GM21717 (cell line): ENCODE results near the gene DYSF.

Source experiments
- ATAC-seq: cut with Tn5 transposase; IDR thresholded peaks from one replicate; pipeline ENCODE4 v1.9.1; 2021; ENCODE audit warnings: mild to moderate bottlenecking, moderate library complexity; ENCODE audit not compliant: unreplicated experiment

DYSF gene

DNA sequence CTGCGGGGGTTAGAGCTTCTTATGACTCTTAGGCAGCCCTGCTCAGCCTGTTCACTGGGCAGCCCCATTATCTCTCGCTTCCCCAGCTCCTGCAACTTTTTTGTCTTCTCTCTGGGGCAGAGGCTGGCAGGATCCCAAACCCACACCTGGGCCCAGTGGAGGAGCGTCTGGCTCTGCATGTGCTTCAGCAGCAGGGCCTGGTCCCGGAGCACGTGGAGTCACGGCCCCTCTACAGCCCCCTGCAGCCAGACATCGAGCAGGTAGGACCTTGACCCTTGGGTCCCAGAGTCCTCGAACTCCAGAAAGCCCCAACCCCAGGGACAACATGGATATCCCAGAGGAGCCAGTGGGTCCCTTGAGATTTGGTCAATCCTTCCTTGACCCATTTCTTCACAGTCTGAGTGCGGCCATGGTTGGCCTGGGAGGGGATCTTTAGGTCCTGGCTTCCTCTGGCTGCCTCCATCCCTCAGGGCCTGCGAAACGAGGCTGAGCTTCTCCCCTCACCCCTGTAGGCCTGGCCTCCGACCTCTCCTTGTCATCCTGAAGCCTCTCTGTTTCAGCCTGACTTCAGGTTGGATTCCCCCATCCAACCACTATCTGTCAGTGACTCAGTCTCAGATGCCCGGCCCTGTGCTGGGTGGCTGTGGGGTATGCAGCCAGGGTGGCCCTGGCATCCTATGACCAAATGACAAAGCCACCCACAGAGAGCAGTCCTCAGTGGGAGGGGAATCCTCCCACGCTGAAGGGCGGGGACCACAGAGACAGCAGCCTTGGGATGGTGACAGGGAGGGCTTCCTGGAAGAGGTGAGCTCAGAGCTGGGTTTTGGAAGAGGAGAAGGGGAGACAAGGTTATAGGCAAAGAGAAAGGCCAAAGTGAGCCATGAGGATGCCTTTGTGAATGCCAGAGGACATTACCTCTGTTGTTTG is 214.2 kb downstream of the DYSF start:
- ATAC-seq: no peak

DNA sequence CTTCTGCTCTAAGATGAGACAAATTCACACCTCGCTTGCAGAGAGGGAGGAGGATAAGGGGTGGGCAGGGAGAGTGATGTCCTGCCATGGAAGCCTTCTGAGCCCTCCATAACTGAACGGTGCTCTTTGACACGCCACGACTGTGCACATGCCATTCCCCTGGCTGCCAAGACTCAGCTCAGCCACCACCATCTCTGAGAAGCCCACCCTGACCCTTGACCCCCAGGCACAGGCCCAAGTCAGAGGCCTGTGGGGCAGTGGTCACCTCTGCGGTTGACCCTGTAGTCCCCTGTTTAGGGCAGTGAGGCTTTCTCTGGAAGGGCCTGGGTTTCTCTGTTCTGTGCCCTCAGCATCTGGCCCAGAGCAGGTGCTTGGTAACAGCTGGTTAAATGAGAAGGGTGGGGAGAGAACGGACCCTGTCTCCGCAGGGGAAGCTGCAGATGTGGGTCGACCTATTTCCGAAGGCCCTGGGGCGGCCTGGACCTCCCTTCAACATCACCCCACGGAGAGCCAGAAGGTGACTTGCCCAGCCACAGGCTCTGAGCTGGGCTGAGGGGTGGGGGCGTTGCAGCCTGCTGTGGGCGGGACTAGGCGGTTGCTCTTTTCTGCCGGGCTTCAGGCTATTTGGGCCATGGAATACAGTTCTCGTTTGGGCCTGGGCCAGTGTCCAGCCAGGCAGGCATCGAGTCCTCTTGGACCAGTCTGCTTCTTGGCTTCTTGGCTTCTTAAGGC is 215.1 kb downstream of the DYSF start:
- no peak for ATAC-seq

- no peak for ATAC-seq
Observed at GRCh38 chr2:71669058-71669456, 215.7 kb downstream of the DYSF start.

DNA sequence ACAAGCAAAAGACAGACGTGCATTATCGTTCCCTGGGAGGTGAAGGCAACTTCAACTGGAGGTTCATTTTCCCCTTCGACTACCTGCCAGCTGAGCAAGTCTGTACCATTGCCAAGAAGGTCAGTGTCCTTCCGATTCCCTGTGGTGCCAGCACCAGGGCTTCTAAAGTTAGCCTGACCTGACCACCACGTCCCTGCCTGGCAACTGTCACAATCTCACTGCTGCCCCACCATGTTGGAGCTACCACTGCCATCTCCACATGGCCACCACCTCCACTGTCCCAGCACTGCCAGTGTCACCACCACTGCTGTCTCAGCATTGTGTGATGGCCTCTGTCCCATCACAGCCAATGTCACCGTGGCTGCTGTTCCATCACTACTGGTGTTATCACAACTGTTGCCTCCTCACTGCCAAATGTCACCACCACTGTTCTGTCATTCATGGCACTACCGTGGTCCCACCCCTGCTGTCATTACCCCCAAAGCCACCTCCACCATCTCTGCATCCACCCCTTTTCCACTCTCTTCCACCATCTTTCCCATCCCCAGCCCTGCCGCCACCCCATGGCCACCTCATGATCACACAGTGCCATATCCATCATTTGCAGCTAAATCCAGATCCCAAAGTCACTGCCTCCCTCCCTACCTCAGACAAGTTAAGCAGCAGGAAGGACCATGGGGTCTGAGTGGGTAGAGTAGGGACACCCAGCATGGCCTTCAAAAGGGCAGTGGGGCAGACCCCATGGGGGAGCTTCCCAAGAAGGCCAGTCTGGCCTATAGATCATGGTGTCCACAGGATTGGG is 216.5 kb downstream of the DYSF start:
- ATAC-seq: no peak

DNA sequence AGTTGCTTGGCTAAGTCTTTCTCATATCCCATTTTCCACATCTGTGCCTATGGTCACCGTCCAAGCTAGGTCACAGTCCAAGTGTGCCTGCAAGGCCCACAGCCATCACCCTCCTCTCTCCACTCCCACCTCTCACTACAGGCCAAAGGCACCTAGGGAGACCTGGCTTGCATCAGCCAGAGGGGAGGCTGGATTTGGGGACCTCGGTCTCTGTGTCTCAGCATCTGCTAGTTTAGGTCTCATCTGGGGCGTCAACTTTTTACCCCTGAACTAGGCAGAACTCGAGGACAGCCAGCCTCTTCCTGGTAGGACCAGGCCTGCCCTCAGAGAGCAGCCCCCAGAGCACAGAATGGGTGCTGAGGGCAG is 217.1 kb downstream of the DYSF start:
- ATAC-seq: no peak

- no peak for ATAC-seq
Observed at GRCh38 chr2:71671203-71671854, 218.0 kb downstream of the DYSF start.

GRCh38 chr2:71671895-71672825 is 218.8 kb downstream of the DYSF start:
- no peak for ATAC-seq

DNA sequence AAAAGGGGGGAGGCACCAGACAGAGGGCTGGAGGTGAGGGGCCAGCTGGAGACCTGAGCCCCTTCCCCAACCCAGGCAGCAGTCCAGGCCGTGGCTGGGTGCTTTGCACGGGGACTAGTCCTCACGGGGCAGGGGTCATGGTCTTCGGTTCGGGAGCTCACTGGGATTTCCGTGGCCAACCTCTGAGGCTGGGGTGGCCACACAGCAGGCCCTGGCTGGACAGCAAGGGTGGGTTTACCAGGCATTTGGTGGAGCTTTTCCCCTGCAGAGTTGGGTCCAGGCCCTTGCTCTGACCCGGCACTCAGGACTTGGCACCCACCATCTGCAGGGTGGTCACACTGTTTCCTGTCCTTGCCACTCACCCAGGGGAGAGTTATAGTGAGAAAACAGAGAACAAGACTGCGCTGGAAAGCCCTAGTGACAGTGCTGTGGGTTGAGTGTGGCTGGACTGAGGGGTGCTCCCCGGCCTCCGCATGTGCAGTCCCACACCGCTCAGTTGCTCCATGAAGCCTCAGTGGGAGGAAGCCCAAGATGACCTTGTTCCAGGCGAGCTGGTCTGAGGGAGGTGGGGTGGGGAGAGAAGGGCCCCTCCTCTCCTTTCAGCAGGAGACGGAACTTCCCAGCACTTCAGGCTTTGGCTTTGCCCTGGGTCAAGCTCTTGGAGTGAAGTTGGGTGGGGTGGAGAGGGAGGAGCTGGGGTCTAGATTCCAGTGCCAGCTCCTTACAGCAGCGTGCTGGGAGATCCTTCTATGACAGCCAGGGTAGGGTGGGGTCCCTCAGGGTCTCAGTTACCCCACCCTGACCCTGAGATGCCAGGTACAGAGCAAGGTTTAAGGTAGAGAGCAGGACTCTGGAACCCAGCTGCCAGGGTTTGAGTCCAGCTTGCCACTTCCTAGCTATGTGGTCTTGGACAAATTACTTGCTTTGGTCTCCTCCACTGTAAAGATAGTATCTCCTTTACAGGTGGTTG is 219.8 kb downstream of the DYSF start:
- no peak for ATAC-seq

GRCh38 chr2:71674158-71674851 is 220.9 kb downstream of the DYSF start:
- ATAC-seq: no peak

DNA sequence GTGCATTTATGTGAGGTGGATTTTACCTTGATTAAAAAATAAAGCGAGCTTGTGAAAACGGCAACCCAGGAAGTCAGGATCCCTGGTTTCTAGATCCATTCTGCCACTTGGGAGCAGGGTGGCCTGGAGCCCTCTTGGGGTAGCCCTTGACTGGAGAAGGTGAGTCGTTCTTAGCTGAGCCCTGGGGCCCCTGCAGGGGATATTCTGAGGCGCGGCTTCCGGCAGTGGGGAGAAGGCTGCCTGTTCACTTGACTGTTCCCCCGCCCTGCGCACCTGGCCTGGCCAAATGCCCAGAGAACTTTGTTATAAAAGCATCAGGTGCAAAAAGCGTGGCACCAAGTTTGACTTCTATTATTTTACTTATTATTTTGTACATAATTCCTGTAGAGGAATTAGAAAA is 221.9 kb downstream of the DYSF start:
- no peak for ATAC-seq

- no peak for ATAC-seq
Observed at GRCh38 chr2:71678874-71679273, 225.5 kb downstream of the DYSF start.

- ATAC-seq: no peak
Observed at GRCh38 chr2:71679491-71679890, 226.1 kb downstream of the DYSF start.

- no peak for ATAC-seq
Observed at GRCh38 chr2:71680925-71681324, 227.6 kb downstream of the DYSF start.

DNA sequence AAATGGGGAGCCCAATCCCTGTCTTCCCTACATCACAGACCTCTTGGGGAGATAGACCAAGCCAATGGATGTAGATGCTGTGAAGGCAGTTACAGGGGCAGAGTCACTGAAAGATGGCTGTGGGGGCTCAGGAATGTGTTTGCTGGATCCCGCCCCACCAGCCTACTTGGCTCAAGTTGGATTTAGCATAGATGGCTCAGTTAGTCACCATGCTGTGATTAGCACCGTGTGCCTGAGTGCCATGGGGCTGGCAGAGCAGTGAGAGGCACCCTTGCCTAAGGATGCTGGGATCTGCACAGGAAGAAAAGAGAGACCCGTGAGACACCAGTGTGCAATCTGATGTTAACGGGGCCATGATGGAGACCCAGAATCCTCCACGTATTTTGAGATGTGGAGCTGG is 228.3 kb downstream of the DYSF start:
- no peak for ATAC-seq

DNA sequence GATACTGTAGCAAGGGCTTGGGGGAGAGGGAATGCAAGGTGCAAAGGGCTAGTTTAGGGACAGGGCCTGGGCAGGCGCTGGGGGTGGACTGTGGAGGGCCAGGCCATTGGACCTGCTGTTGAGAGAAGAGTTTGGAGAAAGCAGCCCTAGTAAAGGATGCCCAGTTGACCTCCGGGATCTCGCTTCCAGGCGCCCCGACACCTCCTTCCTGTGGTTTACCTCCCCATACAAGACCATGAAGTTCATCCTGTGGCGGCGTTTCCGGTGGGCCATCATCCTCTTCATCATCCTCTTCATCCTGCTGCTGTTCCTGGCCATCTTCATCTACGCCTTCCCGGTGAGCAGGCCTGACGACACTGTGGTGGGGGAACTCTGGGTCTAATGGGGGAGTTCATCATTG is 229.0 kb downstream of the DYSF start:
- ATAC-seq: no peak

DNA sequence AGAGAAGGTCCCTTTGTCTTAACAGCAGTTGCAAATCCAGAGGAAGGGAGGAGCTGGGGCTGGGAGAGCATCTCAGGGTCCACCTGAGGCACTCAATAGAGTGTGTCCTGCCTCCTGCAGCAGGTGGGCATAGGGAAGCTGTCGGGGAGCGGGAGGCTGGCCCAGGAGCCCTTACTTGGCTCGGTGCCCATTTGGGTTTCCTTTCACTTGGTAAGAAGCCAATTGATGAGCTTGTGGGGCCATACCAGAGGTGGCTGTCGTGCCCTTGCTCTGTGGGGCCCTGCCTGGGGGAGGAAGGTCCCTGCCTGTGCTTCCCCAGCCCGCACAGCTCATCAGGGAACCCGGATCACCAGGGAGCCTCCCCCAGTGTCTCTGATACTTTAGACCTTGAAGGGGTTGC is 229.7 kb downstream of the DYSF start:
- ATAC-seq: no peak

DNA sequence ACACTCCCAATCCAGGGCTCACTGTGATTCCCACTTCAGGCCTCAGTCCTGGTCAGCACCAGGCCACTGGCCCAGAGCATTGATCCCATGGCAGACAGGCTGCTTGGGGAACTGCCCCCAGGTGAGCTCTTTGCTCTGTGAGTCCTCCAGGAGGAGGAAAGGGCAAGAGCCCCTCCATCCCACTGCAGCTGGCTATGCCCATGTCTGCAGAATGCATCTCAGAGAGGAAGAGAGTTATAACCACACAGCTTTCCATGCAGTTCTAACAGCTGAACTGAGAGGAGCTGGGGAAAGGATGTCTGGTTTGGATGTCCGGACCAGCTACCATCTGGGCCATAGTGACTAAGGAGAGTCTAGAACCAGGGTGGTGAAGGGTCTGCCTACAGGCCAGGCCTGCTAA is 230.3 kb downstream of the DYSF start:
- ATAC-seq: no peak
